ENCODE data around the gene BFSP2.
"Not testable (repeated sequence)": the region's sequence is repeated elsewhere in the genome, so short reads cannot be mapped to it uniquely, and the experiment has no call there.

BFSP2 gene

DNA sequence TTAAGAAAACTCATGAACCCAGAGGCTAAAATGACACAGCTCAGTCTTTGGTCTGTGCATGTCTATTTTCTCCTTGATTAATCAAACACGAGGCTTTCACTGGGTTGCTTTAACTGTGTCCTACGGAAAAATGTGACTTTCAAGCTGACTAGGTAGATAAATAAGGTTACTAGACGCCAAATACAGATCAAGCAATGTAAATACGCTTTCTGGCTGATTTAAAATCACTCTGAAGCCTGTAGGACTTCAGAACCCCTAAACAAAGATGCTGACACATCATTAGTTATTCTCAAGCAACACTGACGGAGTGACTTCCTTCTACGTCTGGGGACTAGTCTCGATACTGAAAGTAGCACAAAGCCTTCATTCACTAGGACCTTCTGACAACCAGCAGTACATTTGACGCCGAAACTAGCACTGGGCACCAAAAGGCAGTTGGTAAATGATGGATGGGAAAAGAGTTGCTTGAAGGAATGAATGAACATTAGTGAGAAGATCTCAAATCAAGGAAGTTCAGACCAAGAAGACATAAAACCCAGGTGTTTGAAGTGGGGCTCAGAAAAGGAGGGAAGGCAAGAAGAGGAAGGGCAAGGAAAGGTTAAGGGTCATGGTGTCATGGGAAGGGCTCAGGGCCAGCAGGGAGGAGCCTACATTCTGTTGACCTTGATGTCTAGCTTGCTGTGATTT is 106.5 kb downstream of the BFSP2 start:
- no peak for DNase-seq (ENCODE audit: low read depth, low spot score)
- CTCF ChIA-PET = interaction anchor here (1.0 kb wide), 1 partner anchor 18 kb away, joined by 4 read pairs; no protein-coding TSS in a partner anchor
- TF ChIP-seq, protein P1, sequence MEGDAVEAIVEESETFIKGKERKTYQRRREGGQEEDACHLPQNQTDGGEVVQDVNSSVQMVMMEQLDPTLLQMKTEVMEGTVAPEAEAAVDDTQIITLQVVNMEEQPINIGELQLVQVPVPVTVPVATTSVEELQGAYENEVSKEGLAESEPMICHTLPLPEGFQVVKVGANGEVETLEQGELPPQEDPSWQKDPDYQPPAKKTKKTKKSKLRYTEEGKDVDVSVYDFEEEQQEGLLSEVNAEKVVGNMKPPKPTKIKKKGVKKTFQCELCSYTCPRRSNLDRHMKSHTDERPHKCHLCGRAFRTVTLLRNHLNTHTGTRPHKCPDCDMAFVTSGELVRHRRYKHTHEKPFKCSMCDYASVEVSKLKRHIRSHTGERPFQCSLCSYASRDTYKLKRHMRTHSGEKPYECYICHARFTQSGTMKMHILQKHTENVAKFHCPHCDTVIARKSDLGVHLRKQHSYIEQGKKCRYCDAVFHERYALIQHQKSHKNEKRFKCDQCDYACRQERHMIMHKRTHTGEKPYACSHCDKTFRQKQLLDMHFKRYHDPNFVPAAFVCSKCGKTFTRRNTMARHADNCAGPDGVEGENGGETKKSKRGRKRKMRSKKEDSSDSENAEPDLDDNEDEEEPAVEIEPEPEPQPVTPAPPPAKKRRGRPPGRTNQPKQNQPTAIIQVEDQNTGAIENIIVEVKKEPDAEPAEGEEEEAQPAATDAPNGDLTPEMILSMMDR (IDR thresholded peaks at IDR 0.05; ENCODE audit: insufficient read depth, low read length, missing control alignments) = no peak
- no peak overlapping the region for H3K4me3 ChIP-seq (ENCODE audit: low read depth, low read length)
- POLR2A ChIA-PET = no interaction called here

DNA sequence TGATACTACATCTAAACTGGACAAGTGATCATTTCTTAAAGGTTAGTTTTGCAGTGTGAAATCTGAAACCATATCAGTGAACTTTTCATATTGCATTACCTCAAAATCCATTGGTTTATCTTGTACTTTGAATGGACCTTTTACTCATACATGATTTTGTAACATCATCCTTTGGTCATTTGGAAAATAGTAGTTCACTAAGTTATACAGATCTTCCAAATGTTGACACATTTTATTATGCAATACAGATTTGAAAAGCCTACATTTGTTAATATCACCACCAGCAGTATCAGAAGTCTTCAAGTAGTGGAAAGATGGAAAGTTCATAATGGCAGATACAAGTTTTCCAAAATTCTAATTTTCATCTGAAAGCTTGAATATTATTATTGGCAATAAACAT is 109.6 kb downstream of the BFSP2 start:
- POLR2A ChIA-PET = no interaction called here
- TF ChIP-seq, protein P1 (IDR thresholded peaks at IDR 0.05; ENCODE audit: insufficient read depth, low read length, missing control alignments) = no peak
- no peak overlapping the region for H3K4me3 ChIP-seq (ENCODE audit: low read depth, low read length)
- CTCF ChIA-PET = interaction anchor here (1.0 to 1.5 kb wide), 2 partner anchors 11 to 21 kb away, joined by 3 to 4 read pairs; no protein-coding TSS in a partner anchor
- no peak for DNase-seq (ENCODE audit: low read depth, low spot score)

DNA sequence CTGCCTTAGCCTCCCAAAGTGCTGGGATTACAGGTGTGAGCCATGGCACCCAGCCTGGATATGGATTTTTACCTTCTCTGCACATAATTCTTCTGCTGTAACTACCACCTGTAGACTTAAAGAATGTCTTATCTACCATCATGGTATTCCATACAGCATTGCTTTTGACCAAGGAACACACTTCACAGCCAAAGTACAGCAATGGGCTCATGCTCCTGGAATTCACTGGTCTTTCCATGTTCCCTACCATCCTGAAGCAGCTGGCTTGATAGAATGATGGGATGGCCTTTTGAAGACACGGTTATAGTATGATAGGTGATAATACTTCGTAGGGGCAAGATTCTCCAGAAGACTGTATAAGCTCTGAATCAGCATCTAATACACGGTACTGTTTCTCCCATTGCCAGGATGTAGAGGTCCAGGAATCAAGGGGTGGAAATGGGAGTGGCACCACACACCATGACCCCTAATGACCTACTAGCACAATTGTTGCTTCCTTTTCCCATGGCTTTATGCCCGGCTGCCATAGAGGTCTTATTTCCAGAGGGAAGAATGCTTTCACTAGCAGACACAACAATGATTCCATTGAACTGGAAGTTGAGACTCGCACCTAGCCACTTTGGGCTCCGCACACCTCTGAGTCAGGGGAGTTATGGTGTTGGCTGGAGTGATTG is 112.7 kb downstream of the BFSP2 start:
- CTCF ChIA-PET = no interaction called here

GRCh38 chr3:133514418-133514817 is 114.6 kb downstream of the BFSP2 start:
- DNase-seq (ENCODE audit: low read depth, low spot score) = no peak
- ChIA-PET POLR2A (no interaction called here), CTCF (no interaction called here)
- TF ChIP-seq, protein P1 (IDR thresholded peaks at IDR 0.05; ENCODE audit: insufficient read depth, low read length, missing control alignments) = no peak
- H3K4me3 ChIP-seq (ENCODE audit: low read depth, low read length) = no peak overlapping the region

More for the DNA sequence above, 112.7 kb downstream of the BFSP2 start:
- POLR2A ChIA-PET = no interaction called here
- no peak for DNase-seq (ENCODE audit: low read depth, low spot score)
- TF ChIP-seq, protein P1 (IDR thresholded peaks at IDR 0.05; ENCODE audit: insufficient read depth, low read length, missing control alignments) = no peak
- H3K4me3 ChIP-seq (ENCODE audit: low read depth, low read length) = no peak overlapping the region

- H3K4me3 ChIP-seq (ENCODE audit: low read depth, low read length) = no peak overlapping the region
- ChIA-PET CTCF (no interaction called here), POLR2A (no interaction called here)
- DNase-seq (ENCODE audit: low read depth, low spot score) = no peak
- TF ChIP-seq, protein P1 (IDR thresholded peaks at IDR 0.05; ENCODE audit: insufficient read depth, low read length, missing control alignments) = no peak
These were observed 115.3 kb downstream of the BFSP2 start for GRCh38 chr3:133515127-133515526.

- H3K4me3 ChIP-seq (ENCODE audit: low read depth, low read length) = no peak overlapping the region
- CTCF ChIA-PET = no interaction called here
- DNase-seq (ENCODE audit: low read depth, low spot score) = no peak
- TF ChIP-seq, protein P1 (IDR thresholded peaks at IDR 0.05; ENCODE audit: insufficient read depth, low read length, missing control alignments) = no peak
- POLR2A ChIA-PET = no interaction called here
These were observed 120.4 kb downstream of the BFSP2 start for GRCh38 chr3:133520286-133520685.

DNA sequence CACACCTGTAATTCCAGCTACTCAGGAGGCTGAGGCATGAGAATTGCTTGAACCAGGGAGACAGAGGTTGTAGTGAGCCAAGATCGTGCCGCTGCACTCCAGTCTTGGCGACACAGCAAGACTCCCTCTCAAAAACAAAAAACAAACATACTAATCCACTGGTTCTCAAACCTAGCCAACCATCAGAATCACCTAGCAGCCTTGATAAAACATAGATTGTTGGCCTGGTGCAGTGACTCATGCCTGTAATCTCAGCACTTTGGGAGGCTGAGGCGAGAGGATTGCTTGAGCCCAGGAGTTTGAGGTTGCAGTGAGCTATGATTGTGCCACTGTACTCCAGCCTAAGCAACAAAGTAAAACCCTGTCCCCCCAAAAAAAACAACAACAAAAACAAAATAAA is 121.1 kb downstream of the BFSP2 start:
- CTCF ChIA-PET; POLR2A ChIA-PET; H3K4me3 ChIP-seq (ENCODE audit: low read depth, low read length); DNase-seq (ENCODE audit: low read depth, low spot score): not testable (repeated sequence)
